IMR-90 (cell line): Measurements from ENCODE around the gene CCDC33. TPM values are rescaled to one million over a fixed set of nuclear protein-coding genes. Genes with fewer than 3 reads are reported as not detected.

Experiments
- ATAC-seq: fragments of 200-7000 bp; cut with Tn5 transposase; 2 replicates; pipeline ENCODE4 v1.9.1; 2020; ENCODE audit warnings: low read depth, mild to moderate bottlenecking, moderate library complexity
- BruUV-seq: library from RNA; stranded (reverse); fragments of 400-500 nt; replicated peaks from 2 replicates; lab custom pipeline; 2021; lab: Mats Ljungman, UMichigan
- CTCF ChIA-PET: fragments of 300-600 bp; formaldehyde crosslinking; extraction: SDS; loops from one replicate; lab custom pipeline; 2021; ENCODE audit warnings: antibody characterized with exemption; lab: Yijun Ruan, JAX
- POLR2A ChIA-PET: fragments of 300-600 bp; sonication (Branson Sonifier 250); formaldehyde crosslinking; loops from one replicate; lab custom pipeline; 2022; ENCODE audit warnings: antibody characterized with exemption; ENCODE audit not compliant: unreplicated experiment; lab: Charles Lee
- DNase-seq: peaks from one replicate; pipeline ENCODE4 v3.0.0; 2013
- H2AFZ ChIP-seq: replicated peaks from 2 replicates; pipeline ENCODE3; 2013; ENCODE audit warnings: low read length, mild to moderate bottlenecking; ENCODE audit not compliant: poor library complexity
- H2AK5ac ChIP-seq: 2 replicates; pipeline ENCODE4 v1.6.1; 2013; ENCODE audit warnings: low read depth, low read length, inconsistent platforms
- H2AK9ac ChIP-seq: replicated peaks from 2 replicates; pipeline ENCODE3; 2013; ENCODE audit warnings: mild to moderate bottlenecking, low read depth, low read length, moderate library complexity; ENCODE audit not compliant: poor library complexity
- H2BK120ac ChIP-seq: 2 replicates; pipeline ENCODE4 v1.6.1; 2013; ENCODE audit warnings: low read depth, low read length, inconsistent platforms
- H2BK15ac ChIP-seq: 3 replicates; pipeline ENCODE4 v1.6.1; 2013; ENCODE audit warnings: low read depth, low read length, inconsistent platforms
- H2BK20ac ChIP-seq: 2 replicates; pipeline ENCODE4 v1.6.1; 2013; ENCODE audit warnings: low read depth, mild to moderate bottlenecking, inconsistent platforms, low read length, moderate library complexity
- H2BK5ac ChIP-seq: 2 replicates; pipeline ENCODE4 v1.6.1; 2013; ENCODE audit warnings: mild to moderate bottlenecking, low read depth, low read length, inconsistent platforms; ENCODE audit not compliant: poor library complexity, severe bottlenecking
- H3K14ac ChIP-seq: replicated peaks from 2 replicates; pipeline ENCODE4 v1.6.1; 2013; ENCODE audit warnings: low read depth, low read length, inconsistent platforms
- H3K18ac ChIP-seq: 2 replicates; pipeline ENCODE4 v1.6.1; 2013; ENCODE audit warnings: low read depth, low read length, control low read depth
- H3K23ac ChIP-seq: 2 replicates; pipeline ENCODE4 v1.6.1; 2013; ENCODE audit warnings: low read depth, low read length, inconsistent platforms
- H3K27ac ChIP-seq: 2 replicates; pipeline ENCODE4 v1.5.1; 2013; ENCODE audit warnings: mild to moderate bottlenecking, control low read depth, low read length; ENCODE audit not compliant: insufficient read depth
- H3K27me3 ChIP-seq: 2 replicates; pipeline ENCODE4 v1.6.1; 2013; ENCODE audit warnings: low read length; ENCODE audit not compliant: control insufficient read depth, insufficient read depth
- H3K36me3 ChIP-seq: 2 replicates; pipeline ENCODE4 v1.6.1; 2013; ENCODE audit warnings: low read length, mixed read lengths; ENCODE audit not compliant: control insufficient read depth, insufficient read depth
- H3K4ac ChIP-seq: 2 replicates; pipeline ENCODE4 v1.6.1; 2013; ENCODE audit warnings: low read depth, low read length, inconsistent platforms
- H3K4me1 ChIP-seq: 2 replicates; pipeline ENCODE4 v1.6.1; 2013; ENCODE audit warnings: low read length, mixed read lengths; ENCODE audit not compliant: control insufficient read depth, insufficient read depth
- H3K4me2 ChIP-seq: 2 replicates; pipeline ENCODE4 v1.6.1; 2013; ENCODE audit warnings: low read depth, mild to moderate bottlenecking, control low read depth, low read length, moderate library complexity
- H3K4me3 ChIP-seq: 2 replicates; pipeline ENCODE4 v1.5.1; 2013; ENCODE audit warnings: low read depth, mild to moderate bottlenecking, control low read depth, low read length, moderate library complexity; ENCODE audit not compliant: insufficient read depth
- H3K56ac ChIP-seq: 2 replicates; pipeline ENCODE4 v1.6.1; 2013; ENCODE audit warnings: low read length, inconsistent platforms; ENCODE audit not compliant: insufficient read depth; ENCODE audit errors: extremely low read depth
- H3K79me1 ChIP-seq, 2 experiments: 2 replicates each; pipeline ENCODE4 v1.6.1; 2013; ENCODE audit warnings: low read length in 2 of 2, inconsistent platforms in 1 of 2, low read depth in 1 of 2
- H3K9ac ChIP-seq: 2 replicates; pipeline ENCODE4 v1.6.1; 2013; ENCODE audit warnings: low read depth, low read length, control low read depth
- H3K9me1 ChIP-seq: 2 replicates; pipeline ENCODE4 v1.6.1; 2013; ENCODE audit warnings: low read length, inconsistent platforms; ENCODE audit not compliant: insufficient read depth
- H3K9me3 ChIP-seq: 2 replicates; pipeline ENCODE4 v1.6.1; 2013; ENCODE audit warnings: low read length; ENCODE audit not compliant: control insufficient read depth, insufficient read depth
- H4K20me1 ChIP-seq: 2 replicates; pipeline ENCODE4 v1.6.1; 2013; ENCODE audit warnings: low read length, inconsistent platforms; ENCODE audit not compliant: insufficient read depth
- H4K5ac ChIP-seq: 2 replicates; pipeline ENCODE4 v1.6.1; 2013; ENCODE audit warnings: mild to moderate bottlenecking, low read depth, low read length, control low read depth
- H4K8ac ChIP-seq, 2 experiments: 2 replicates each; pipeline ENCODE4 v1.6.1; 2013; ENCODE audit warnings: low read depth in 2 of 2, low read length in 2 of 2, control low read depth in 1 of 2, inconsistent platforms in 1 of 2
- H4K91ac ChIP-seq: 2 replicates; pipeline ENCODE4 v1.6.1; 2013; ENCODE audit warnings: low read depth, low read length, inconsistent platforms; ENCODE audit not compliant: insufficient read depth
- BHLHE40 ChIP-seq: fragments of 150-350 bp; IDR thresholded peaks from 2 replicates; pipeline ENCODE4 v1.6.1; 2016; ENCODE audit warnings: mild to moderate bottlenecking, low read depth, low read length
- CHD1 ChIP-seq: IDR thresholded peaks from 2 replicates; pipeline ENCODE4 v1.6.1; 2012; ENCODE audit warnings: low read depth, low read length, improper control_type of control experiment
- CTCF ChIP-seq: conservative IDR thresholded peaks from 2 replicates; pipeline ENCODE4 v1.5.1; 2012; ENCODE audit warnings: mild to moderate bottlenecking, low read depth, low read length, improper control_type of control experiment
- FOS ChIP-seq: fragments of 150-350 bp; IDR thresholded peaks from 2 replicates; pipeline ENCODE4 v1.6.1; 2016; ENCODE audit warnings: low read depth, low read length
- MAFK ChIP-seq: IDR thresholded peaks from 2 replicates; pipeline ENCODE4 v1.6.1; 2012; ENCODE audit warnings: low read depth, low read length, improper control_type of control experiment
- MAZ ChIP-seq: IDR thresholded peaks from 2 replicates; pipeline ENCODE4 v1.6.1; 2012; ENCODE audit warnings: low read depth, mild to moderate bottlenecking, low read length, improper control_type of control experiment, moderate library complexity, borderline replicate concordance
- MXI1 ChIP-seq: IDR thresholded peaks from 2 replicates; pipeline ENCODE4 v1.6.1; 2012; ENCODE audit warnings: low read depth, mild to moderate bottlenecking, low read length, moderate library complexity, borderline replicate concordance
- NFE2L2 ChIP-seq: fragments of 150-350 bp; IDR thresholded peaks from 2 replicates; pipeline ENCODE4 v1.6.1; 2016; ENCODE audit warnings: low read depth, mild to moderate bottlenecking, low read length
- POLR2A ChIP-seq: IDR thresholded peaks from 2 replicates; pipeline ENCODE4 v1.6.1; 2012; ENCODE audit warnings: mild to moderate bottlenecking, low read depth, low read length
- RAD21 ChIP-seq: IDR thresholded peaks from 2 replicates; pipeline ENCODE4 v1.6.1; 2012; ENCODE audit warnings: low read length, improper control_type of control experiment
- RCOR1 ChIP-seq: IDR thresholded peaks from 2 replicates; pipeline ENCODE4 v1.6.1; 2012; ENCODE audit warnings: mild to moderate bottlenecking, low read length, improper control_type of control experiment; ENCODE audit not compliant: insufficient replicate concordance
- RFX5 ChIP-seq: IDR thresholded peaks from 2 replicates; pipeline ENCODE4 v1.8.0; 2012; ENCODE audit warnings: low read depth, mild to moderate bottlenecking, low read length, moderate library complexity
- SMC3 ChIP-seq: fragments of 150-350 bp; IDR thresholded peaks from 2 replicates; pipeline ENCODE4 v1.6.1; 2016; ENCODE audit warnings: low read depth, mild to moderate bottlenecking, antibody characterized with exemption, low read length, moderate library complexity
- USF2 ChIP-seq: fragments of 150-350 bp; IDR thresholded peaks from 2 replicates; pipeline ENCODE4 v1.6.1; 2017; ENCODE audit warnings: mild to moderate bottlenecking, antibody characterized with exemption, low read length, low read depth
- WGBS, 2 experiments: methylation state at CpG; one replicate each; pipeline versions ENCODE4 v1.1.5 to v1.1.7; 2013; ENCODE audit warnings: missing lambda C conversion rate in 2 of 2; ENCODE audit not compliant: insufficient read length in 1 of 2; ENCODE audit errors: extremely low coverage in 2 of 2; 5-methylcytosine and 5-hydroxymethylcytosine counted together
- dilution Hi-C: fragments of 300-500 bp; cut with HindIII; formaldehyde crosslinking; loops from one replicate; pipeline ENCODE4 v1.14.3; 2018; ENCODE audit warnings: low sequenced_read_pairs; ENCODE audit not compliant: unreplicated experiment
- in situ Hi-C: fragments of 300-500 bp; cut with MboI; formaldehyde crosslinking; loops from 3 replicates; pipeline ENCODE4 v1.14.3; 2019; ENCODE audit warnings: low sequenced_read_pairs, inconsistent platforms, mixed read lengths
- intact Hi-C: fragments of 100-400 bp; cut with micrococcal nuclease; formaldehyde crosslinking; loops from 2 replicates; pipeline ENCODE4 v1.10.0; 2022
- polyA plus RNA-seq, 3 experiments: library from polyadenylated mRNA; depleted of rRNA; stranded (reverse); fragments of >200 nt; gene quantifications; 2 replicates each; pipeline ENCODE4 v1.2.3, GENCODE V29; 2012; ENCODE audit warnings: low replicate concordance in 1 of 3
- total RNA-seq: library from RNA; depleted of rRNA; stranded (reverse); fragments of >200 nt; gene quantifications from 2 replicates; pipeline ENCODE4 v1.2.3, GENCODE V29; 2012

CCDC33 gene
- total and polyA plus RNA-seq, 2 of the 4 experiments (the other 2 are of a cell fraction): not detected

- Histone ChIP-seq H3K9me3 (no peaks in the 10 kb centered on the region), H2BK15ac (no peak overlapping the region), H2AK9ac (no peak overlapping the region), H4K5ac (no peak overlapping the region), H3K4me1 (no peaks in the 10 kb centered on the region), H3K4me3 (no peak overlapping the region), H3K56ac (no peak overlapping the region), H2BK120ac (no peak overlapping the region), H3K79me1 (no peaks in the 10 kb centered on the region), H3K27ac (no peak overlapping the region), H3K9me1 (no peaks in the 10 kb centered on the region), H4K91ac (no peak overlapping the region), H2BK5ac (no peak overlapping the region), H3K27me3 (peaks cover 55% of the 10 kb centered on the region), H2AFZ (no peak overlapping the region), H2BK20ac (no peak overlapping the region), H3K18ac (no peak overlapping the region), H3K23ac (no peak overlapping the region), H3K14ac (no peak overlapping the region), H3K9ac (no peak overlapping the region), H4K20me1 (no peaks in the 10 kb centered on the region), H2AK5ac (no peak overlapping the region), H3K4me2 (no peak overlapping the region), H4K8ac (no peak overlapping the region), H3K4ac (no peak overlapping the region), H3K36me3 (no peaks in the 10 kb centered on the region)
- in situ Hi-C loops: no loop called here
- ChIA-PET CTCF (no interaction called here), POLR2A (no interaction called here)
- WGBS, 2 experiments: 65% methylated on average over 4 of the region's 9 CpGs; no CpG with 5 or more reads in 1 of the 2 experiments
- BruUV-seq: no TSS peak
- dilution Hi-C loops: no loop called here
- no peak for TF ChIP-seq RCOR1
- TF ChIP-seq RAD21: no peak
- TF ChIP-seq RFX5: no peak
- no peak for TF ChIP-seq POLR2A
- TF ChIP-seq MAFK: no peak
- no peak for TF ChIP-seq MAZ
- no peak for TF ChIP-seq FOS
- TF ChIP-seq CHD1: no peak
- TF ChIP-seq BHLHE40: no peak
- no peak for TF ChIP-seq SMC3
- no peak for TF ChIP-seq MXI1
- TF ChIP-seq USF2: no peak
- no peak for TF ChIP-seq NFE2L2
- TF ChIP-seq CTCF: no peak
- intact Hi-C loops: no loop called here
- no peak for DNase-seq
- no peak for ATAC-seq
Measured at GRCh38 chr15:74234598-74234875, 1.6 kb upstream of the CCDC33 start.
